Loucy (cell line): Measurements from ENCODE around the gene RIOK3.

Experiments
- H2AFZ ChIP-seq: fragments of 200-600 bp; sonication (generic); 2 replicates; pipeline ENCODE4 v1.6.0; 2016; ENCODE audit warnings: antibody characterized with exemption, mild to moderate bottlenecking, low read length, moderate library complexity
- H3F3A ChIP-seq: fragments of 200-600 bp; 2 replicates; pipeline ENCODE4 v1.6.0; 2016; ENCODE audit warnings: antibody characterized with exemption, low read depth, mild to moderate bottlenecking
- H3K27me3 ChIP-seq: fragments of 200-600 bp; sonication (generic); 2 replicates; pipeline ENCODE4 v1.6.1; 2014; ENCODE audit warnings: low read length, mild to moderate bottlenecking; ENCODE audit not compliant: insufficient read depth, poor library complexity, severe bottlenecking
- H3K36me3 ChIP-seq: fragments of 200-600 bp; sonication (generic); 2 replicates; pipeline ENCODE4 v1.6.1; 2016; ENCODE audit warnings: low read length; ENCODE audit not compliant: insufficient read depth
- H3K4me1 ChIP-seq: fragments of 200-600 bp; sonication (generic); 2 replicates; pipeline ENCODE4 v1.5.1; 2014; ENCODE audit warnings: low read length, mild to moderate bottlenecking; ENCODE audit not compliant: insufficient read depth, poor library complexity, severe bottlenecking
- H3K4me2 ChIP-seq: fragments of 200-600 bp; sonication (generic); 2 replicates; pipeline ENCODE4 v1.6.0; 2014; ENCODE audit warnings: antibody characterized with exemption, low read length, low read depth, mild to moderate bottlenecking; ENCODE audit not compliant: poor library complexity, severe bottlenecking
- H3K4me3 ChIP-seq: fragments of 200-600 bp; sonication (generic); 2 replicates; pipeline ENCODE4 v1.5.1; 2014; ENCODE audit warnings: low read length, mild to moderate bottlenecking, mixed read lengths; ENCODE audit not compliant: poor library complexity, severe bottlenecking
- H3K79me2 ChIP-seq: fragments of 200-600 bp; sonication (generic); 2 replicates; pipeline ENCODE4 v1.6.1; 2014; ENCODE audit warnings: low read length; ENCODE audit not compliant: insufficient read depth
- H3K9ac ChIP-seq: fragments of 200-600 bp; sonication (generic); 2 replicates; pipeline ENCODE4 v1.6.0; 2014; ENCODE audit warnings: mild to moderate bottlenecking, low read depth, low read length, moderate library complexity; ENCODE audit not compliant: poor library complexity, severe bottlenecking
- H3K9me2 ChIP-seq: fragments of 200-600 bp; sonication (generic); replicated peaks from 2 replicates; pipeline ENCODE4 v1.6.1; 2016; ENCODE audit warnings: low read depth, low read length, mixed read lengths
- H3K9me3 ChIP-seq: fragments of 200-600 bp; sonication (generic); 2 replicates; pipeline ENCODE4 v1.6.1; 2014; ENCODE audit warnings: mild to moderate bottlenecking, antibody characterized with exemption, low read length, low read depth; ENCODE audit not compliant: insufficient read depth
- H4K20me1 ChIP-seq: fragments of 200-600 bp; sonication (generic); 2 replicates; pipeline ENCODE4 v1.6.0; 2014; ENCODE audit warnings: antibody characterized with exemption, low read length, mild to moderate bottlenecking; ENCODE audit not compliant: insufficient read depth, poor library complexity, severe bottlenecking
- CTCF ChIP-seq: fragments of 200-600 bp; sonication (generic); conservative IDR thresholded peaks from 2 replicates; pipeline ENCODE4 v1.5.1; 2014; ENCODE audit warnings: mild to moderate bottlenecking, antibody characterized with exemption, low read length
- EZH2phosphoT487 ChIP-seq: fragments of 200-600 bp; IDR thresholded peaks from 2 replicates; pipeline ENCODE4 v1.6.1; 2018; ENCODE audit warnings: antibody characterized with exemption, mild to moderate bottlenecking, moderate library complexity, borderline replicate concordance

The RIOK3 gene

GRCh38 chr18:23406271-23406787 lies 46.8 kb upstream of the RIOK3 start:
- Histone ChIP-seq H3K36me3 (no peaks in the 10 kb centered on the region), H3K27me3 (no peaks in the 10 kb centered on the region), H3K4me1 (no peaks in the 10 kb centered on the region), H3K9me3 (no peaks in the 10 kb centered on the region), H2AFZ (no peak overlapping the region), H3F3A (no peaks in the 10 kb centered on the region), H4K20me1 (no peaks in the 10 kb centered on the region), H3K4me3 (no peak overlapping the region), H3K9me2 (no peaks in the 10 kb centered on the region), H3K79me2 (no peaks in the 10 kb centered on the region), H3K4me2 (no peak overlapping the region), H3K9ac (no peak overlapping the region)
- TF ChIP-seq CTCF (no peak), EZH2phosphoT487 (no peak)

- H4K20me1 ChIP-seq: no peaks in the 10 kb centered on the region
- H3K27me3 ChIP-seq: no peaks in the 10 kb centered on the region
- H3K36me3 ChIP-seq: no peaks in the 10 kb centered on the region
- no peak overlapping the region for H3K9ac ChIP-seq
- TF ChIP-seq CTCF (no peak), EZH2phosphoT487 (no peak)
- H3K4me2 ChIP-seq: no peak overlapping the region
- no peaks in the 10 kb centered on the region for H3K9me3 ChIP-seq
- no peaks in the 10 kb centered on the region for H3F3A ChIP-seq
- no peaks in the 10 kb centered on the region for H3K79me2 ChIP-seq
- H3K4me3 ChIP-seq: no peak overlapping the region
- H2AFZ ChIP-seq: no peak overlapping the region
- no peaks in the 10 kb centered on the region for H3K9me2 ChIP-seq
- H3K4me1 ChIP-seq: no peaks in the 10 kb centered on the region
Observed at GRCh38 chr18:23412351-23412964, 40.6 kb upstream of the RIOK3 start.

DNA sequence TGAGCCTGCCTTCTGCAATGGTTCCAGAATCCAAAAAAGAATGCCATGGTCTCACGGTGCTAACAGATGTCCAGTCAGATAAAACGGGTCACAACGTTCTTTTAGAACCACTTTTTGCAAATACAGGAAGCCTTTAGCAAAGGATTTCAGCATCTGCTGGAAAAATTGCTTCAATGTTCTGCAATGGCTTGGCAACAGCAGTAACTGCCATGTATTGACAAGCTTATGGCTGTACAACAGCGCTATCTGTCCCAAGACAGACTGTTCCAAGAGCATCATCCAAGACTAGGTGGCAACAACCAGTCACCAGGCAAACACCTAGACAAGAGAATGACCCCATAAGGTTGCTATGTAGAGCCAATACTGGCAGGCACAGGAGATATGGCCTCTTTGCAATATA lies 37.6 kb upstream of the RIOK3 start:
- Histone ChIP-seq H3K4me1 (no peaks in the 10 kb centered on the region), H3F3A (no peaks in the 10 kb centered on the region), H2AFZ (no peak overlapping the region), H3K4me3 (no peak overlapping the region), H3K27me3 (no peaks in the 10 kb centered on the region), H3K4me2 (no peak overlapping the region), H3K9me2 (no peaks in the 10 kb centered on the region), H3K36me3 (no peaks in the 10 kb centered on the region), H3K79me2 (no peaks in the 10 kb centered on the region), H3K9me3 (no peaks in the 10 kb centered on the region), H4K20me1 (no peaks in the 10 kb centered on the region), H3K9ac (no peak overlapping the region)
- TF ChIP-seq EZH2phosphoT487: no peak
- TF ChIP-seq CTCF: no peak
